ENCODE results near the gene HYOU1.
A peak's percentile ranks its signal among the peaks of the same experiment; 100 is the strongest.
"Not testable (repeated sequence)": the region's sequence is repeated elsewhere in the genome, so short reads cannot be mapped to it uniquely, and the experiment has no call there.

HYOU1 gene

DNA sequence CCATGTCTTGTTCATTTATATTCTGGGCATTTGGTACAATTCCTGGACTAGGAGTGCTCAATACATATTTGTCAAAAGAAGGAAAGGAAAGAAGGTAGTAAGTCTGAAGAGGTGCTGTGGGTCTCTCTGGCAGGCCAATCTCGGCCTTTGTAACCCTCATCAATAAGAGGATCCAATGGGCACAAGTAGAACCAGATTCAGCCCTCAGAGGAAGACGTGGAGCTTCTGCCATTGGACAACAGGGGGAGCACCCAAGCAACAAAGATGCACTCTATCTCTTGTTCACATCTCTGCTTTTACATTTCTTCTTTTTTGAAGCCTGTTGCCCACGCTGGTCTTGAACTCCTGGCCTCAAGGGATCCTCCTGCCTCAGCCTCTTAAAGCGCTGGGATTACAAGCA, 8.4 kb upstream of the HYOU1 start:
- peak; percentile 57 for DNase-seq (ENCODE audit: low read depth)
- no peak overlapping the region for H3K4me3 ChIP-seq (ENCODE audit: low read length)
- TF ChIP-seq, protein P1, sequence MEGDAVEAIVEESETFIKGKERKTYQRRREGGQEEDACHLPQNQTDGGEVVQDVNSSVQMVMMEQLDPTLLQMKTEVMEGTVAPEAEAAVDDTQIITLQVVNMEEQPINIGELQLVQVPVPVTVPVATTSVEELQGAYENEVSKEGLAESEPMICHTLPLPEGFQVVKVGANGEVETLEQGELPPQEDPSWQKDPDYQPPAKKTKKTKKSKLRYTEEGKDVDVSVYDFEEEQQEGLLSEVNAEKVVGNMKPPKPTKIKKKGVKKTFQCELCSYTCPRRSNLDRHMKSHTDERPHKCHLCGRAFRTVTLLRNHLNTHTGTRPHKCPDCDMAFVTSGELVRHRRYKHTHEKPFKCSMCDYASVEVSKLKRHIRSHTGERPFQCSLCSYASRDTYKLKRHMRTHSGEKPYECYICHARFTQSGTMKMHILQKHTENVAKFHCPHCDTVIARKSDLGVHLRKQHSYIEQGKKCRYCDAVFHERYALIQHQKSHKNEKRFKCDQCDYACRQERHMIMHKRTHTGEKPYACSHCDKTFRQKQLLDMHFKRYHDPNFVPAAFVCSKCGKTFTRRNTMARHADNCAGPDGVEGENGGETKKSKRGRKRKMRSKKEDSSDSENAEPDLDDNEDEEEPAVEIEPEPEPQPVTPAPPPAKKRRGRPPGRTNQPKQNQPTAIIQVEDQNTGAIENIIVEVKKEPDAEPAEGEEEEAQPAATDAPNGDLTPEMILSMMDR (IDR thresholded peaks at IDR 0.05; ENCODE audit: insufficient read depth, low read depth, low read length, missing control alignments): peak; percentile 67

DNA sequence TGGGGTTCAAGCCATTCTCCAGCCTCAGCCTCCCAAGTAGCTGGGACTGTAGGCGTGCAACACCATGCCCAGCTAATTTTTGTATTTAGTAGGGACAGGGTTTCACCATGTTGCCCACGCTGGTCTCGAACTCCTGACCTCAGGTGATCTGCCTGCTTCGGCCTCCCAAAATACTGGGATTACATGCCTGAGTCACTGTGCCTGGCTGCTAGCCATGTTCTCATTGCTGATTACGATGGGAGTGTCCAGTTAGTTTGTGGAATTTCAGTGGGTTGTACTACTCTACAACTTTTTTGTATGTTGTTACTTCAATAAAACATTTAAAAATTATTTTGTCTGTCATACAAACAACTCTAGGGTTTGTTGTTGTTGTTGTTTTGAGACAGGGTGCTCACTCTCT, 5.8 kb upstream of the HYOU1 start:
- DNase-seq (ENCODE audit: low read depth): peak; percentile 46
- no peak overlapping the region for H3K4me3 ChIP-seq (ENCODE audit: low read length)
- TF ChIP-seq, protein P1 (IDR thresholded peaks at IDR 0.05; ENCODE audit: insufficient read depth, low read depth, low read length, missing control alignments): no peak

DNA sequence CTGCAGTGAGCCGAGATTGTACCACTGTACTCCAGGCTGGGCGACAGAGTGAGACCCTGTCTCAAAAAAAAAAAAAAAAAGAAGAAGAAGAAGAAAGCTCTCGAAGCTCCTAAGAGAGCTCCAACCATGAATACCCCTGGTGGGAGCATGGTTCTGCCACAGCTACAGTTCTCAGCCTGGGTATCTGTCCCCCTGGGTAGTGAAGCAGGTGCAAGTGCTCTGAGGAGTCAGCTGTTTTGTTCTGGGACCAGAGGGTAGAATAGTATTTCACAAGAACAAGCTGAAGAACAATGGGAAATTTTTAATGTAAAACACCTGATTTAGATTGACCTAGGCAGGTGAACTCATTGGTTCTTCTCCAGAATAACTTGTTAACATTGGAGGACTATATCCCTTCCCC, 4.3 kb upstream of the HYOU1 start:
- no peak for DNase-seq (ENCODE audit: low read depth)
- TF ChIP-seq, protein P1 (IDR thresholded peaks at IDR 0.05; ENCODE audit: insufficient read depth, low read depth, low read length, missing control alignments): no peak

GRCh38 chr11:119059128-119059527, 2.1 kb upstream of the HYOU1 start:
- not testable (repeated sequence) for DNase-seq (ENCODE audit: low read depth); H3K4me3 ChIP-seq (ENCODE audit: low read length)

More for the DNA sequence above, 4.3 kb upstream of the HYOU1 start:
- no peak overlapping the region for H3K4me3 ChIP-seq (ENCODE audit: low read length)

DNA sequence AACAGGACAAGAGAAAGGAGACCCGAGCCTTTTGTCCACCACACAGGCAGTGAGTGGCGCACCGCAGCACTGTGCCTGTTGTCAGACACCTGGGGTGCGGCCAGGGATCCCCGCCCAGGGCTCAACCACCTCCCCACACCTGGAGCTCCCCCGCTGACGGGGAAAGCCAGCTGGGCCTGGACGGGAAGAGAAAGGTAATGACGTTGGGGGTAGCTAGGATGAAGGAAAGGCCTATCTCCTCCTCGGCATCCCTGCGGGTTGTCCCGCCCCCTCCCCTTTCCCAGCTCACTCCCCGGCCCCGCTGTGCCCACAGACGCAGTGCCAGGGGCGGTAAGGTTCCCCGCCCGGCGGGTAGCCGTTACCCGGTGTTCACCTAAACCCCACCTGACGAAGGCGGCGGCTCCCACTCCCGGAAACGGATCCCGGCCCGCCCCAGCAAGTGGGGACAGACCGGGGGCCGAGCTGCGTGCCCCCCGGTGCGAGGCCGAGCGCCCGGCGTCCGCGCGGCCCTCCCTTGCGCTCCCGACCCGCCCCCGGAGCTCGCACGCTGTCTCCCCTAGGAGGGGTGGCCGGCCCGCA, 495 bp downstream of the HYOU1 start:
- DNase-seq (ENCODE audit: low read depth): peak; percentile 64
- peak overlapping the region; percentile 72 for H3K4me3 ChIP-seq (ENCODE audit: low read length)

GRCh38 chr11:119055901-119056300, 1.1 kb downstream of the HYOU1 start:
- DNase-seq (ENCODE audit: low read depth): peak; percentile 42
- peak overlapping the region; percentile 72 for H3K4me3 ChIP-seq (ENCODE audit: low read length)
- TF ChIP-seq, protein P1 (IDR thresholded peaks at IDR 0.05; ENCODE audit: insufficient read depth, low read depth, low read length, missing control alignments): no peak

More for the DNA sequence above, 495 bp downstream of the HYOU1 start:
- TF ChIP-seq, protein P1 (IDR thresholded peaks at IDR 0.05; ENCODE audit: insufficient read depth, low read depth, low read length, missing control alignments): no peak

DNA sequence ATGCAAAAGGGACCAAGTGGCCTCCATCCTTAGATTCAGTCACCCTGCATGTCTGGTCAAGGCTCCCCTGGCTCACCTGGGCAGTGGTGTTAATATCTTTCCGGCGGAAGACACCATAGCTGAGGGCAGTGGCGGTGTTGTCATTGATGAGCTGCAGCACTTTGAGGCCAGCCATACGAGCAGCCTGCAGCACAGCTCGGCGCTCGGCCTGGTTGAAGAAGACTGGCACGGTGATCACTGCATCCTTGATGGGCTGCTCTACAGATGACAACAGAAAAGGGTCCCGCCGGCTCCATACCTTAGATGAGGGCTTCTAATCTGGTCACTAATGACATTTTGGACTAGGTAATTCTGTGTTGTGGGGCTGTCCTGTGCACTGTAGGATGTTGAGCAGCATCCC, 2.6 kb downstream of the HYOU1 start:
- no peak for DNase-seq (ENCODE audit: low read depth)
- no peak overlapping the region for H3K4me3 ChIP-seq (ENCODE audit: low read length)
- TF ChIP-seq, protein P1 (IDR thresholded peaks at IDR 0.05; ENCODE audit: insufficient read depth, low read depth, low read length, missing control alignments): no peak
